HepG2 (cell line): ENCODE data around the gene PYGO2. TPM values are rescaled to one million over a fixed set of nuclear protein-coding genes. Genes with fewer than 3 reads are reported as not detected.

Experiments
- RFX5 ChIP-seq: IDR thresholded peaks from 2 replicates; pipeline ENCODE4 v1.6.1; 2011; ENCODE audit warnings: low read depth, low read length, improper control_type of control experiment
- SIX4 ChIP-seq: sonication (generic); formaldehyde crosslinking; IDR thresholded peaks from 2 replicates; pipeline ENCODE4 v1.4.0; 2020; ENCODE audit warnings: missing genetic modification reagents
- polyA plus RNA-seq, 8 experiments: library from polyadenylated mRNA; depleted of rRNA in 3 of 8; stranded (reverse) in 7 of 8; unstranded in 1 of 8; fragments of >200 nt; fragmentation: Illumina TruSeq in 4 of 8; extraction: Trizol in 4 of 8; gene quantifications; 2 replicates each; pipeline versions ENCODE4 v1.2.1 to v1.2.3, GENCODE V29; 2011 to 2016; ENCODE audit warnings: low read depth in 4 of 8, missing spikeins in 1 of 8, mixed read lengths in 1 of 8; ENCODE audit not compliant: insufficient read depth in 1 of 8
- total RNA-seq, 5 experiments: library from RNA; depleted of rRNA; stranded (reverse); fragments of >200 nt; fragmentation: Illumina TruSeq; extraction: Trizol; gene quantifications; 2 replicates each; pipeline ENCODE4 v1.2.3, GENCODE V29; 2016; ENCODE audit warnings: low read depth in 1 of 5
- TF ChIP-seq, protein P1 (sequence below), 2 experiments: fragments of 450-650 bp in 1 of 2; sonication (generic) in 1 of 2; formaldehyde crosslinking in 1 of 2; IDR thresholded peaks; 2 replicates each; pipeline versions ENCODE4 v1.6.1 to v1.8.0; 2016 to 2022; ENCODE audit warnings: antibody characterized with exemption in 1 of 2, mild to moderate bottlenecking in 1 of 2, missing genetic modification reagents in 1 of 2
- TF ChIP-seq, protein P2 (sequence below): sonication (generic); formaldehyde crosslinking; IDR thresholded peaks from 2 replicates; pipeline ENCODE4 v1.9.0; 2022; ENCODE audit warnings: missing genetic modification reagents, mild to moderate bottlenecking, borderline replicate concordance
- TF ChIP-seq, protein P3 (sequence below): sonication (generic); formaldehyde crosslinking; IDR thresholded peaks from 2 replicates; pipeline ENCODE4 v1.4.0; 2020; ENCODE audit warnings: mild to moderate bottlenecking, missing genetic modification reagents, borderline replicate concordance
- TF ChIP-seq, protein P4 (sequence below): sonication (generic); IDR thresholded peaks from 2 replicates; pipeline ENCODE4 v1.6.1; 2016; ENCODE audit warnings: low read depth, borderline replicate concordance
- TF ChIP-seq, protein P5 (sequence below): sonication (generic); formaldehyde crosslinking; IDR thresholded peaks from 2 replicates; pipeline ENCODE4 v1.4.0; 2020; ENCODE audit warnings: missing genetic modification reagents

PYGO2 gene
- total and polyA plus RNA-seq, 2 of the 13 experiments (the other 11 are each of a cell fraction or from before 2014, with no cell fraction given) = 20.3 to 21.8 TPM

DNA sequence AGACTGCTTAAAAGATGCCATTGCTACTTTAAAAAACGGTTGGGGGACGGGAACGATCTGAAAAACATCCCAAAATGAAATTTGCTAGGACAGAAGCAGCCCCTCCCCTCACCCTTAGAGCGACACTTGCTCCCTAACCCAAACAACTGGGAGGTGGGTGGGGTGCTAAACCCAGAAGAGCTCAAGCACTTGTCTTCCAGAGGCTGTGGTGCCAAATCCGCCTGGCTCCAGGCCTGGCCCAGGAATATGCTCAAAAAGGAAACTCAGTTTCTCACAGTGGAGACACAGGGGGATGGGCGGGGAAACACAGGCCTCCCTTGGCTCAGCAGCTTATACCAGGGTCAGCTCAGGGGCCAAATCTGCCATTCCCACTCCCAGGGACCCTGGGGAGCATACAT is 5.0 kb downstream of the PYGO2 start (continued):
- TF ChIP-seq, protein P1, sequence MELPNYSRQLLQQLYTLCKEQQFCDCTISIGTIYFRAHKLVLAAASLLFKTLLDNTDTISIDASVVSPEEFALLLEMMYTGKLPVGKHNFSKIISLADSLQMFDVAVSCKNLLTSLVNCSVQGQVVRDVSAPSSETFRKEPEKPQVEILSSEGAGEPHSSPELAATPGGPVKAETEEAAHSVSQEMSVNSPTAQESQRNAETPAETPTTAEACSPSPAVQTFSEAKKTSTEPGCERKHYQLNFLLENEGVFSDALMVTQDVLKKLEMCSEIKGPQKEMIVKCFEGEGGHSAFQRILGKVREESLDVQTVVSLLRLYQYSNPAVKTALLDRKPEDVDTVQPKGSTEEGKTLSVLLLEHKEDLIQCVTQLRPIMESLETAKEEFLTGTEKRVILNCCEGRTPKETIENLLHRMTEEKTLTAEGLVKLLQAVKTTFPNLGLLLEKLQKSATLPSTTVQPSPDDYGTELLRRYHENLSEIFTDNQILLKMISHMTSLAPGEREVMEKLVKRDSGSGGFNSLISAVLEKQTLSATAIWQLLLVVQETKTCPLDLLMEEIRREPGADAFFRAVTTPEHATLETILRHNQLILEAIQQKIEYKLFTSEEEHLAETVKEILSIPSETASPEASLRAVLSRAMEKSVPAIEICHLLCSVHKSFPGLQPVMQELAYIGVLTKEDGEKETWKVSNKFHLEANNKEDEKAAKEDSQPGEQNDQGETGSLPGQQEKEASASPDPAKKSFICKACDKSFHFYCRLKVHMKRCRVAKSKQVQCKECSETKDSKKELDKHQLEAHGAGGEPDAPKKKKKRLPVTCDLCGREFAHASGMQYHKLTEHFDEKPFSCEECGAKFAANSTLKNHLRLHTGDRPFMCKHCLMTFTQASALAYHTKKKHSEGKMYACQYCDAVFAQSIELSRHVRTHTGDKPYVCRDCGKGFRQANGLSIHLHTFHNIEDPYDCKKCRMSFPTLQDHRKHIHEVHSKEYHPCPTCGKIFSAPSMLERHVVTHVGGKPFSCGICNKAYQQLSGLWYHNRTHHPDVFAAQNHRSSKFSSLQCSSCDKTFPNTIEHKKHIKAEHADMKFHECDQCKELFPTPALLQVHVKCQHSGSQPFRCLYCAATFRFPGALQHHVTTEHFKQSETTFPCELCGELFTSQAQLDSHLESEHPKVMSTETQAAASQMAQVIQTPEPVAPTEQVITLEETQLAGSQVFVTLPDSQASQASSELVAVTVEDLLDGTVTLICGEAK (IDR thresholded peaks at IDR 0.05) = no peak
- TF ChIP-seq, protein P1 (CRISPR knock-in tag; IDR thresholded peaks at IDR 0.05) = no peak
- TF ChIP-seq, protein P2, sequence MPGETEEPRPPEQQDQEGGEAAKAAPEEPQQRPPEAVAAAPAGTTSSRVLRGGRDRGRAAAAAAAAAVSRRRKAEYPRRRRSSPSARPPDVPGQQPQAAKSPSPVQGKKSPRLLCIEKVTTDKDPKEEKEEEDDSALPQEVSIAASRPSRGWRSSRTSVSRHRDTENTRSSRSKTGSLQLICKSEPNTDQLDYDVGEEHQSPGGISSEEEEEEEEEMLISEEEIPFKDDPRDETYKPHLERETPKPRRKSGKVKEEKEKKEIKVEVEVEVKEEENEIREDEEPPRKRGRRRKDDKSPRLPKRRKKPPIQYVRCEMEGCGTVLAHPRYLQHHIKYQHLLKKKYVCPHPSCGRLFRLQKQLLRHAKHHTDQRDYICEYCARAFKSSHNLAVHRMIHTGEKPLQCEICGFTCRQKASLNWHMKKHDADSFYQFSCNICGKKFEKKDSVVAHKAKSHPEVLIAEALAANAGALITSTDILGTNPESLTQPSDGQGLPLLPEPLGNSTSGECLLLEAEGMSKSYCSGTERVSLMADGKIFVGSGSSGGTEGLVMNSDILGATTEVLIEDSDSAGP (CRISPR knock-in tag) = peak; percentile 44; the same call in 1 of the 2 replicates
- TF ChIP-seq SIX4 (no peak), RFX5 (no peak)
- TF ChIP-seq, protein P3, sequence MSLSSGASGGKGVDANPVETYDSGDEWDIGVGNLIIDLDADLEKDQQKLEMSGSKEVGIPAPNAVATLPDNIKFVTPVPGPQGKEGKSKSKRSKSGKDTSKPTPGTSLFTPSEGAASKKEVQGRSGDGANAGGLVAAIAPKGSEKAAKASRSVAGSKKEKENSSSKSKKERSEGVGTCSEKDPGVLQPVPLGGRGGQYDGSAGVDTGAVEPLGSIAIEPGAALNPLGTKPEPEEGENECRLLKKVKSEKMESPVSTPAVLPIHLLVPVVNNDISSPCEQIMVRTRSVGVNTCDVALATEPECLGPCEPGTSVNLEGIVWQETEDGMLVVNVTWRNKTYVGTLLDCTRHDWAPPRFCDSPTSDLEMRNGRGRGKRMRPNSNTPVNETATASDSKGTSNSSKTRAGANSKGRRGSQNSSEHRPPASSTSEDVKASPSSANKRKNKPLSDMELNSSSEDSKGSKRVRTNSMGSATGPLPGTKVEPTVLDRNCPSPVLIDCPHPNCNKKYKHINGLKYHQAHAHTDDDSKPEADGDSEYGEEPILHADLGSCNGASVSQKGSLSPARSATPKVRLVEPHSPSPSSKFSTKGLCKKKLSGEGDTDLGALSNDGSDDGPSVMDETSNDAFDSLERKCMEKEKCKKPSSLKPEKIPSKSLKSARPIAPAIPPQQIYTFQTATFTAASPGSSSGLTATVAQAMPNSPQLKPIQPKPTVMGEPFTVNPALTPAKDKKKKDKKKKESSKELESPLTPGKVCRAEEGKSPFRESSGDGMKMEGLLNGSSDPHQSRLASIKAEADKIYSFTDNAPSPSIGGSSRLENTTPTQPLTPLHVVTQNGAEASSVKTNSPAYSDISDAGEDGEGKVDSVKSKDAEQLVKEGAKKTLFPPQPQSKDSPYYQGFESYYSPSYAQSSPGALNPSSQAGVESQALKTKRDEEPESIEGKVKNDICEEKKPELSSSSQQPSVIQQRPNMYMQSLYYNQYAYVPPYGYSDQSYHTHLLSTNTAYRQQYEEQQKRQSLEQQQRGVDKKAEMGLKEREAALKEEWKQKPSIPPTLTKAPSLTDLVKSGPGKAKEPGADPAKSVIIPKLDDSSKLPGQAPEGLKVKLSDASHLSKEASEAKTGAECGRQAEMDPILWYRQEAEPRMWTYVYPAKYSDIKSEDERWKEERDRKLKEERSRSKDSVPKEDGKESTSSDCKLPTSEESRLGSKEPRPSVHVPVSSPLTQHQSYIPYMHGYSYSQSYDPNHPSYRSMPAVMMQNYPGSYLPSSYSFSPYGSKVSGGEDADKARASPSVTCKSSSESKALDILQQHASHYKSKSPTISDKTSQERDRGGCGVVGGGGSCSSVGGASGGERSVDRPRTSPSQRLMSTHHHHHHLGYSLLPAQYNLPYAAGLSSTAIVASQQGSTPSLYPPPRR = 0 out of 2 replicates have a peak, but pooled peaks have one; percentile 32
- TF ChIP-seq, protein P4, sequence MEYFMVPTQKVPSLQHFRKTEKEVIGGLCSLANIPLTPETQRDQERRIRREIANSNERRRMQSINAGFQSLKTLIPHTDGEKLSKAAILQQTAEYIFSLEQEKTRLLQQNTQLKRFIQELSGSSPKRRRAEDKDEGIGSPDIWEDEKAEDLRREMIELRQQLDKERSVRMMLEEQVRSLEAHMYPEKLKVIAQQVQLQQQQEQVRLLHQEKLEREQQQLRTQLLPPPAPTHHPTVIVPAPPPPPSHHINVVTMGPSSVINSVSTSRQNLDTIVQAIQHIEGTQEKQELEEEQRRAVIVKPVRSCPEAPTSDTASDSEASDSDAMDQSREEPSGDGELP = 0 out of 2 replicates have a peak, but pooled peaks have one; percentile 5
- TF ChIP-seq, protein P5, sequence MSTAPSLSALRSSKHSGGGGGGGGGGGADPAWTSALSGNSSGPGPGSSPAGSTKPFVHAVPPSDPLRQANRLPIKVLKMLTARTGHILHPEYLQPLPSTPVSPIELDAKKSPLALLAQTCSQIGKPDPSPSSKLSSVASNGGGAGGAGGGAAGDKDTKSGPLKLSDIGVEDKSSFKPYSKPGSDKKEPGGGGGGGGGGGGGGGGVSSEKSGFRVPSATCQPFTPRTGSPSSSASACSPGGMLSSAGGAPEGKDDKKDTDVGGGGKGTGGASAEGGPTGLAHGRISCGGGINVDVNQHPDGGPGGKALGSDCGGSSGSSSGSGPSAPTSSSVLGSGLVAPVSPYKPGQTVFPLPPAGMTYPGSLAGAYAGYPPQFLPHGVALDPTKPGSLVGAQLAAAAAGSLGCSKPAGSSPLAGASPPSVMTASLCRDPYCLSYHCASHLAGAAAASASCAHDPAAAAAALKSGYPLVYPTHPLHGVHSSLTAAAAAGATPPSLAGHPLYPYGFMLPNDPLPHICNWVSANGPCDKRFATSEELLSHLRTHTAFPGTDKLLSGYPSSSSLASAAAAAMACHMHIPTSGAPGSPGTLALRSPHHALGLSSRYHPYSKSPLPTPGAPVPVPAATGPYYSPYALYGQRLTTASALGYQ (CRISPR knock-in tag) = no peak
